H1 (cell line): ENCODE data around the gene PPP2R2B. TPM values are rescaled to one million over a fixed set of nuclear protein-coding genes. Genes with fewer than 3 reads are reported as not detected.

Source experiments
- CTCF ChIA-PET: fragments of 300-600 bp; sonication (Branson Sonifier 250); formaldehyde crosslinking; loops from one replicate; lab custom pipeline; 2021; ENCODE audit not compliant: partially characterized antibody; lab: Charles Lee
- POLR2A ChIA-PET: fragments of 300-600 bp; sonication (Branson Sonifier 250); formaldehyde crosslinking; loops from one replicate; lab custom pipeline; 2021; ENCODE audit warnings: inconsistent platforms; ENCODE audit not compliant: partially characterized antibody; lab: Charles Lee
- DNase-seq, 2 experiments: peaks; one replicate each; pipeline versions ENCODE4 v3.0.0 to v3.0.0-alpha.2; 2010 to 2022; ENCODE audit warnings: low spot score in 2 of 2, low read depth in 1 of 2, mixed read lengths in 1 of 2
- FAIRE-seq: peaks from 2 replicates; lab custom pipeline; 2011; peaks lifted over from hg19 to GRCh38; lab: Jason Lieb, UNC
- H2AFZ ChIP-seq: 2 replicates; pipeline ENCODE4 v1.8.1; 2012; ENCODE audit warnings: low read length, inconsistent platforms
- H2AK5ac ChIP-seq: 2 replicates; pipeline ENCODE4 v1.6.1; 2013; ENCODE audit warnings: low read depth, low read length
- H2BK120ac ChIP-seq: replicated peaks from 2 replicates; pipeline ENCODE3; 2013; ENCODE audit warnings: low read depth, low read length, inconsistent platforms
- H2BK12ac ChIP-seq: 2 replicates; pipeline ENCODE4 v1.6.1; 2013; ENCODE audit warnings: low read depth, low read length
- H2BK15ac ChIP-seq: 2 replicates; pipeline ENCODE4 v1.6.1; 2013; ENCODE audit warnings: low read length
- H2BK20ac ChIP-seq: 2 replicates; pipeline ENCODE4 v1.6.1; 2013; ENCODE audit warnings: low read length
- H2BK5ac ChIP-seq: 2 replicates; pipeline ENCODE4 v1.6.1; 2013; ENCODE audit warnings: low read depth, low read length
- H3K14ac ChIP-seq: 2 replicates; pipeline ENCODE4 v1.6.1; 2013; ENCODE audit warnings: inconsistent platforms; ENCODE audit not compliant: insufficient read length
- H3K18ac ChIP-seq: 2 replicates; pipeline ENCODE4 v1.6.1; 2013; ENCODE audit warnings: low read length; ENCODE audit errors: extremely low read depth
- H3K23ac ChIP-seq: 2 replicates; pipeline ENCODE4 v1.6.1; 2013; ENCODE audit warnings: inconsistent platforms; ENCODE audit not compliant: insufficient read length
- H3K23me2 ChIP-seq: 2 replicates; pipeline ENCODE4 v1.6.1; 2013; ENCODE audit warnings: low read depth, low read length
- H3K27ac ChIP-seq: 2 replicates; pipeline ENCODE4 v1.6.1; 2011; ENCODE audit warnings: low read depth, low read length, inconsistent platforms
- H3K27me3 ChIP-seq, 4 experiments: replicated peaks in 1 of 4; 1 replicate in 1 of 4; 2 replicates in 3 of 4; pipeline versions ENCODE4 v1.6.1 to v1.8.1; 2011 to 2013; ENCODE audit warnings: low read length in 3 of 4, mild to moderate bottlenecking in 3 of 4, inconsistent platforms in 2 of 4, mixed read lengths in 2 of 4, moderate library complexity in 1 of 4; ENCODE audit not compliant: control insufficient read depth in 3 of 4, insufficient read depth in 3 of 4; ENCODE audit errors: extremely low read depth in 1 of 4
- H3K36me3 ChIP-seq, 4 experiments: 2 replicates each; pipeline versions ENCODE4 v1.6.1 to v1.8.1; 2011 to 2013; ENCODE audit warnings: mild to moderate bottlenecking in 4 of 4, low read length in 3 of 4, moderate library complexity in 2 of 4, control low read depth in 1 of 4, inconsistent platforms in 1 of 4; ENCODE audit not compliant: insufficient read depth in 4 of 4, control insufficient read depth in 2 of 4
- H3K4ac ChIP-seq: replicated peaks from 2 replicates; pipeline ENCODE3; 2013; ENCODE audit warnings: low read length, low read depth, mixed read lengths, inconsistent platforms; ENCODE audit not compliant: insufficient read length
- H3K4me1 ChIP-seq, 4 experiments: replicated peaks in 1 of 4; 1 replicate in 1 of 4; 2 replicates in 3 of 4; pipeline versions ENCODE4 v1.6.1 to v1.8.1; 2011 to 2013; ENCODE audit warnings: low read length in 3 of 4, inconsistent platforms in 2 of 4, mixed read lengths in 1 of 4; ENCODE audit not compliant: insufficient read depth in 4 of 4, control insufficient read depth in 3 of 4
- H3K4me2 ChIP-seq, 2 experiments: 2 replicates each; pipeline versions ENCODE4 v1.6.1 to v1.8.1; 2011 to 2013; ENCODE audit warnings: low read depth in 2 of 2, low read length in 2 of 2, control low read depth in 1 of 2, inconsistent platforms in 1 of 2, mild to moderate bottlenecking in 1 of 2; ENCODE audit not compliant: insufficient read depth in 1 of 2
- H3K4me3 ChIP-seq, 4 experiments: fragments of 200-600, 300-600 bp in 1 of 4; sonication (generic), shearing (Covaris generic), sonication (Bioruptor Twin) in 1 of 4; 2 replicates each; pipeline versions ENCODE4 v1.5.1 to v1.8.1; 2011 to 2016; ENCODE audit warnings: low read length in 4 of 4, low read depth in 3 of 4, control low read depth in 2 of 4, inconsistent platforms in 2 of 4, mild to moderate bottlenecking in 2 of 4, mixed read lengths in 1 of 4, moderate library complexity in 1 of 4; ENCODE audit not compliant: insufficient read depth in 2 of 4; ENCODE audit errors: extremely low read depth in 1 of 4
- H3K56ac ChIP-seq: replicated peaks from 2 replicates; pipeline ENCODE3; 2013; ENCODE audit warnings: low read depth, mild to moderate bottlenecking, mixed read lengths, low read length, inconsistent platforms; ENCODE audit not compliant: insufficient read length
- H3K79me1 ChIP-seq: 2 replicates; pipeline ENCODE4 v1.6.1; 2013; ENCODE audit warnings: low read depth, low read length, control low read depth
- H3K79me2 ChIP-seq, 2 experiments: 2 replicates each; pipeline versions ENCODE4 v1.6.1 to v1.8.1; 2012 to 2013; ENCODE audit warnings: low read length in 2 of 2, mild to moderate bottlenecking in 2 of 2, inconsistent platforms in 1 of 2; ENCODE audit not compliant: insufficient read depth in 2 of 2, control insufficient read depth in 1 of 2
- H3K9ac ChIP-seq, 4 experiments: replicated peaks in 1 of 4; 1 replicate in 1 of 4; 2 replicates in 3 of 4; pipeline versions ENCODE4 v1.6.1 to v1.8.1; 2011 to 2013; ENCODE audit warnings: low read depth in 3 of 4, low read length in 3 of 4, control low read depth in 2 of 4, mild to moderate bottlenecking in 2 of 4, moderate library complexity in 2 of 4, inconsistent platforms in 1 of 4; ENCODE audit errors: extremely low read depth in 1 of 4
- H3K9me3 ChIP-seq, 2 experiments: 2 replicates each; pipeline versions ENCODE4 v1.6.1 to v1.8.1; 2012 to 2013; ENCODE audit warnings: mild to moderate bottlenecking in 2 of 2, moderate library complexity in 2 of 2, control low read depth in 1 of 2, inconsistent platforms in 1 of 2, low read depth in 1 of 2, low read length in 1 of 2, mixed read lengths in 1 of 2; ENCODE audit not compliant: insufficient read depth in 2 of 2
- H4K20me1 ChIP-seq, 2 experiments: replicated peaks in 1 of 2; 2 replicates each; pipeline versions ENCODE3 to v1.8.1; 2011 to 2013; ENCODE audit warnings: inconsistent platforms in 2 of 2, low read length in 2 of 2, mild to moderate bottlenecking in 1 of 2; ENCODE audit not compliant: insufficient read depth in 2 of 2, control insufficient read depth in 1 of 2
- H4K5ac ChIP-seq: 2 replicates; pipeline ENCODE4 v1.6.1; 2013; ENCODE audit warnings: low read length, low read depth, mixed read lengths, inconsistent platforms; ENCODE audit not compliant: insufficient read length
- H4K8ac ChIP-seq: 2 replicates; pipeline ENCODE4 v1.8.0; 2013; ENCODE audit warnings: mild to moderate bottlenecking, moderate library complexity, low read length, inconsistent platforms; ENCODE audit not compliant: insufficient read depth; ENCODE audit errors: extremely low read depth
- H4K91ac ChIP-seq: replicated peaks from 2 replicates; pipeline ENCODE3; 2013; ENCODE audit warnings: low read length, mixed read lengths, inconsistent platforms; ENCODE audit not compliant: insufficient read length
- EP300 ChIP-seq, 2 experiments: IDR thresholded peaks; 1 replicate in 1 of 2; 2 replicates in 1 of 2; pipeline ENCODE4 v1.6.1; 2011 to 2012; ENCODE audit warnings: low read depth in 2 of 2, low read length in 2 of 2, mild to moderate bottlenecking in 2 of 2, borderline replicate concordance in 1 of 2, inconsistent platforms in 1 of 2, moderate library complexity in 1 of 2
- SAP30 ChIP-seq: fragments of 300-600 bp; sonication (generic); IDR thresholded peaks from 2 replicates; pipeline ENCODE4 v1.7.1; 2012; ENCODE audit warnings: low read length, moderate library complexity, mild to moderate bottlenecking, inconsistent platforms; ENCODE audit not compliant: insufficient read depth, insufficient replicate concordance
- SIN3A ChIP-seq, 2 experiments: IDR thresholded peaks in 1 of 2; conservative IDR thresholded peaks in 1 of 2; 2 replicates each; pipeline ENCODE4 v1.6.1; 2011 to 2012; ENCODE audit warnings: low read length in 2 of 2, improper control_type of control experiment in 1 of 2, low read depth in 1 of 2, mild to moderate bottlenecking in 1 of 2
- SIRT6 ChIP-seq: IDR thresholded peaks from one replicate; pipeline ENCODE4 v1.7.1; 2012; ENCODE audit warnings: low read length, inconsistent platforms
- SP1 ChIP-seq: IDR thresholded peaks from 2 replicates; pipeline ENCODE4 v1.6.1; 2011; ENCODE audit warnings: low read depth, low read length
- SRF ChIP-seq: IDR thresholded peaks from 2 replicates; pipeline ENCODE4 v1.6.1; 2011; ENCODE audit warnings: mild to moderate bottlenecking, low read depth, low read length, moderate library complexity
- TCF12 ChIP-seq: IDR thresholded peaks from 2 replicates; pipeline ENCODE4 v1.6.1; 2011; ENCODE audit warnings: low read depth, mild to moderate bottlenecking, low read length
- TEAD4 ChIP-seq: IDR thresholded peaks from 2 replicates; pipeline ENCODE4 v1.6.1; 2012; ENCODE audit warnings: low read depth, low read length, inconsistent platforms, mixed read lengths
- WGBS, 2 experiments: shearing (Covaris generic) in 1 of 2; methylation state at CpG; one replicate each; pipeline versions ENCODE4 v1.1.6 to v1.1.7; 2013 to 2015; ENCODE audit warnings: low lambda C conversion rate in 2 of 2, mixed read lengths in 2 of 2, inconsistent platforms in 1 of 2, low coverage in 1 of 2, missing lambda C conversion rate in 1 of 2; ENCODE audit not compliant: insufficient replicate concordance in 2 of 2, insufficient coverage in 1 of 2, insufficient read length in 1 of 2; ENCODE audit errors: extremely low coverage in 1 of 2, missing lambda C conversion rate in 1 of 2; 5-methylcytosine and 5-hydroxymethylcytosine counted together
- polyA plus RNA-seq, 7 experiments: library from polyadenylated mRNA; depleted of rRNA in 3 of 7; stranded (reverse) in 5 of 7; unstranded in 2 of 7; fragments of >200 nt in 5 of 7; fragments of 200-250 nt in 2 of 7; gene quantifications; 1 replicate in 5 of 7; 2 replicates in 1 of 7; 4 replicates in 1 of 7; pipeline versions ENCODE4 v1.2.1 to v1.2.3, GENCODE V29; 2011 to 2013; ENCODE audit warnings: missing spikeins in 2 of 7, mixed read lengths in 2 of 7
- total RNA-seq: library from RNA; stranded (reverse); fragmentation: NEBNext Ultra II Directional; extraction: Animal tissue kit (Norgen Biotek cat#: 25700); gene quantifications from 2 replicates; pipeline ENCODE4 v1.2.1, GENCODE V29; 2021

Gene PPP2R2B
- total and polyA plus RNA-seq, 2 of the 8 experiments (the other 6 are each of a cell fraction or from before 2014, with no cell fraction given) = 21.1 to 37.1 TPM

DNA sequence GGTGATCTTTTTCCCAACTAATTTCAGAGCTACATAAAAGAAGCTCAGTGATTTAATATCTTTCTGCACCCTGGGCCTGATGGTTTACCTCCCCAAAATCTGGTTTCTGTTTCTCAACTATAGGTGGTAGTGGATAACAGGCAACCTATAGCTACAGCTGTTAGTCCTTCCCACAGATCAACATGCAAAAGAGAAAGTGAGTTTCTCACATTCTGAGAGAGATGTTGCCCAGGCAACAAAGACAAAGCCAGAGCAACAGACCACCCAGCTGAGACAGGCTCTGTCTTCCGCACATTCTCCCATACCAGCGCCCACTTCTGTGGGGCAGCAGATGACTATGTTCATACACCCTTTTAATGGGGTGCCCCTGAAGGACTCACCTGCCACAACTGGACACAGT is 40.7 kb upstream of the PPP2R2B start:
- ChIA-PET POLR2A (interaction anchor here (1.0 to 1.5 kb wide), 2 partner anchors 11 to 41 kb away, joined by 3 read pairs; partner anchors contain the start of gene PPP2R2B), CTCF (interaction anchor here (0.7 to 10.7 kb wide), 8 partner anchors 11 to 450 kb away, joined by 3 to 78 read pairs (median 4); no protein-coding TSS in a partner anchor)
- peak; percentile 97 for FAIRE-seq

More for the DNA sequence above, 40.7 kb upstream of the PPP2R2B start:
- peaks cover 0 to 5% (median under 1%) of the 10 kb centered on the region in 4 experiments; a peak in 2 of 7 replicates for H3K4me1 ChIP-seq
- H3K23me2 ChIP-seq = no peaks in the 10 kb centered on the region
- no peak for DNase-seq
- H3K27ac ChIP-seq = no peak overlapping the region
- H2AFZ ChIP-seq = no peak overlapping the region
- no peak overlapping the region for H2BK120ac ChIP-seq
- H3K9ac ChIP-seq = no peak overlapping the region
- H4K5ac ChIP-seq = no peak overlapping the region
- no peak overlapping the region for H3K56ac ChIP-seq
- no peaks in the 10 kb centered on the region for H4K20me1 ChIP-seq
- no peak overlapping the region for H4K91ac ChIP-seq
- H2AK5ac ChIP-seq = no peak overlapping the region
- H3K23ac ChIP-seq = no peak overlapping the region
- no peak overlapping the region for H2BK5ac ChIP-seq
- WGBS, 2 experiments = 61% methylated on average over 2 of the region's 2 CpGs; no CpG with 5 or more reads in 1 of the 2 experiments
- no peak overlapping the region for H2BK15ac ChIP-seq
- H3K9me3 ChIP-seq = no peaks in the 10 kb centered on the region
- no peaks in the 10 kb centered on the region for H3K79me2 ChIP-seq
- no peak overlapping the region for H2BK12ac ChIP-seq
- no peaks in the 10 kb centered on the region for H3K27me3 ChIP-seq
- H2BK20ac ChIP-seq = no peak overlapping the region
- no peak overlapping the region for H3K4me2 ChIP-seq
- H3K79me1 ChIP-seq = no peaks in the 10 kb centered on the region
- no peak overlapping the region for H4K8ac ChIP-seq
- no peak overlapping the region for H3K4ac ChIP-seq
- H3K36me3 ChIP-seq = no peaks in the 10 kb centered on the region
- no peak overlapping the region for H3K14ac ChIP-seq
- no peak overlapping the region for H3K4me3 ChIP-seq
- H3K18ac ChIP-seq = no peak overlapping the region
- TF ChIP-seq SAP30 = peak; percentile 39
- TF ChIP-seq EP300 (IDR thresholded peaks at IDR 0.05; ENCODE audit: borderline replicate concordance in 1 of 2, low read depth in 2 of 2, low read length in 2 of 2) = 0 out of 3 replicates have a peak, but pooled peaks of 1 of the 2 experiments have one; percentile 66
- no peak for TF ChIP-seq SIRT6
- TF ChIP-seq SIN3A (conservative IDR thresholded peaks at IDR 0.05 in 1 of 2, IDR thresholded peaks at IDR 0.05 in 1 of 2; ENCODE audit: low read depth in 1 of 2, low read length in 2 of 2) = peak; percentile 62 to 76; a peak in 2 of 4 replicates
- no peak for TF ChIP-seq SRF
- TF ChIP-seq TCF12 = 0 out of 2 replicates have a peak, but pooled peaks have one; percentile 43
- TF ChIP-seq SP1 = 0 out of 2 replicates have a peak, but pooled peaks have one; percentile 60
- peak; percentile 67 for TF ChIP-seq TEAD4
